GM12872 (cell line): ENCODE data around the gene FN1.

ENCODE experiments used
- TF ChIP-seq, protein P1 (sequence below): IDR thresholded peaks from 3 replicates; pipeline ENCODE4 v1.5.1; 2011; ENCODE audit warnings: low read depth, mild to moderate bottlenecking, low read length, moderate library complexity; ENCODE audit not compliant: insufficient read depth

Gene FN1

DNA sequence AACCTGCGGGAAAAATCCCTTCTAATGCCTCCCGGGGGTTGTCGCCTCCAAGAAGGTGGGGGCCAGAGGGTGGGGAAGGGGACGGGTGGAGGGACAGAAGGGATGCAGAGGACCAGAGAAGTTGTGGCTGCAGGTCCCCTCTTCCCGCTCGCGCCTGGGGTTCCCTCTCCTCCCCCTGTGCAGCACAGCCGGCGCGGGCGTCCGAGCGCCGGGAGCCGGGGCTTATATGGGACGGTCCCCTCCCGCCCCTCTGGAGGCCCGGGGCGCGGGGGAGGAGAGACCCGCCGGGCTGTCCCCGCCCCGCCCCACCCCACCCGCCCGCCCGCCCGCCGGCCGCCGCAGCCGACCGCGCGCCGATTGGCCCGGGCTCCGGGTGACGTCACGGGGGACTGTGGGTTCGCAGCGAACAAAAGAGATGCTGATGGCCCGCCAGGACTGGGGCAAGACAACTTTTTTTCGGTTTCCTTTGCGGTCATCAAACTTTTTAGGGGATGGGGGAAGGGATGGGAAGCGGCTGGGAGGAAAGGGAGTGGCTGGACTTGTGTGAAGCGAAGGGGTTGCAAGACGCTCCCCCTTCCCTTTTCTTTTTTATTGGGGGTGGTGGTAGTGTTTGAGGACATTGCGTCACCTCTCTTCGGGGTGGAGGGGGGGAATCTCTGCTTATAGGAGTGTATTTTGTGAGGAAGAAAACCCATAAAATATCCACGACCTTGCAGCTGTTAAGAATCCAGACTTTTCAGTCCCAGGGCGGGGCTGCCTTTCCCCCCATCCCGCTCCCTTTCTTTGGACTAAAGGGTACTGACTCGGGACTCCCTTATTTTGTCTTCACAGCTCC, at the start of gene FN1:
TSS of gene FN1 (minus strand) at position 199 of the 835 bp plus-strand sequence. CDS start 266 bp downstream, outside the sequence.
- TF ChIP-seq, protein P1, sequence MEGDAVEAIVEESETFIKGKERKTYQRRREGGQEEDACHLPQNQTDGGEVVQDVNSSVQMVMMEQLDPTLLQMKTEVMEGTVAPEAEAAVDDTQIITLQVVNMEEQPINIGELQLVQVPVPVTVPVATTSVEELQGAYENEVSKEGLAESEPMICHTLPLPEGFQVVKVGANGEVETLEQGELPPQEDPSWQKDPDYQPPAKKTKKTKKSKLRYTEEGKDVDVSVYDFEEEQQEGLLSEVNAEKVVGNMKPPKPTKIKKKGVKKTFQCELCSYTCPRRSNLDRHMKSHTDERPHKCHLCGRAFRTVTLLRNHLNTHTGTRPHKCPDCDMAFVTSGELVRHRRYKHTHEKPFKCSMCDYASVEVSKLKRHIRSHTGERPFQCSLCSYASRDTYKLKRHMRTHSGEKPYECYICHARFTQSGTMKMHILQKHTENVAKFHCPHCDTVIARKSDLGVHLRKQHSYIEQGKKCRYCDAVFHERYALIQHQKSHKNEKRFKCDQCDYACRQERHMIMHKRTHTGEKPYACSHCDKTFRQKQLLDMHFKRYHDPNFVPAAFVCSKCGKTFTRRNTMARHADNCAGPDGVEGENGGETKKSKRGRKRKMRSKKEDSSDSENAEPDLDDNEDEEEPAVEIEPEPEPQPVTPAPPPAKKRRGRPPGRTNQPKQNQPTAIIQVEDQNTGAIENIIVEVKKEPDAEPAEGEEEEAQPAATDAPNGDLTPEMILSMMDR = no peak

DNA sequence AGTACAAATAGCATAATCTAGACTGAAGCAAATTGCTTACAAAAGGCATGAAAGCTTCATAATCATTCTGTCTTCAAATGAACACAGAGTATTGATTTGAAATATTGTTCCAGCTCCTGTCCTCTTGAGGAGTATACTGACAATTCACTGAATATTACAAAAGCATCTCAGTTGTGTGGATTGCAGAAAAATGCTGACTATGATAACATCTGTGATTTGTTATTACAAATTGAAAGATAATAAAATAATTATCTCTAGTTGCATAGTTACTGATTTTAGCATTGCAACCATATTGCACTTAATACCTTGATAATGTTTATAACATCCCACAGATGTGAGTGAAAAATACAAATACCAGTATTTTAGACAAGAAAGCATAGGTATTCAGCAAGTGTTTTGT, 49.2 kb upstream of the FN1 start:
- TF ChIP-seq, protein P1 = no peak

DNA sequence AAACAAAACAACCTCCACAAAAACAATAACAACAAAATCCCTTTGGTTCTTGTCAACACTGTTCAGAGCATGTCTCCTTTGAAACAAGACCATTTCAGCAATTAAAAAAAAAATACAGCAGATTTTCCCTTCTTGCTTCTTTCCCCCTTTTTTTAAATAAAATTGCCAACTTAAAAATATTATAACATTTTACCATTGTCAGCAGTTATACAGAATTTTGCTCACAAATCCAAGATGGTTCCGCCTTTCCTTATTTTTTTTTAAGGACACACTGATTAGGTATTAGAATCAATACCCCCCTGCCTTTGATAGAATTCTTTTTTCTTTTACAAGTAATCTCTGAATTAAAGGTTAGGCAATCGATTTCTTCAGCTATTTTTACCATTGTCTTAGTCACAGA, 48.7 kb upstream of the FN1 start:
- TF ChIP-seq, protein P1 = no peak

DNA sequence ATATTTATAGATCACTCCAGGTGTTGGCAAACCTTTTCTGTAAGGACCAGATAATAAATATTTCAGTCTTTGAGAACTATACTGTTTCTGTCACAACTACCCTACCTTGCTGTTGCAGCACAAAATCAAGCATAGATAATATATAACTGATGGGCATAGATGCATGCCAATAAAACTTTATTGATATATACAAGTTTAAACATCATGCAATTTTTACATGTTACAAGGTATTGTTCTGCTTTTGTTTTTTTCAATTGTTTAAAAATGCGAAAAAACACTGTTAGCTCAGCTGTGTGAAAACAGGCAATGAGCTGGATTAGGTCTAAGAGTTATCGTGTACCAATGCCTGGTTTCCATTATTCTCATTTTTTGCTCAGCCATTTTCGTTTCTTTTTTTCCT, 47.6 kb upstream of the FN1 start:
- TF ChIP-seq, protein P1 = no peak

DNA sequence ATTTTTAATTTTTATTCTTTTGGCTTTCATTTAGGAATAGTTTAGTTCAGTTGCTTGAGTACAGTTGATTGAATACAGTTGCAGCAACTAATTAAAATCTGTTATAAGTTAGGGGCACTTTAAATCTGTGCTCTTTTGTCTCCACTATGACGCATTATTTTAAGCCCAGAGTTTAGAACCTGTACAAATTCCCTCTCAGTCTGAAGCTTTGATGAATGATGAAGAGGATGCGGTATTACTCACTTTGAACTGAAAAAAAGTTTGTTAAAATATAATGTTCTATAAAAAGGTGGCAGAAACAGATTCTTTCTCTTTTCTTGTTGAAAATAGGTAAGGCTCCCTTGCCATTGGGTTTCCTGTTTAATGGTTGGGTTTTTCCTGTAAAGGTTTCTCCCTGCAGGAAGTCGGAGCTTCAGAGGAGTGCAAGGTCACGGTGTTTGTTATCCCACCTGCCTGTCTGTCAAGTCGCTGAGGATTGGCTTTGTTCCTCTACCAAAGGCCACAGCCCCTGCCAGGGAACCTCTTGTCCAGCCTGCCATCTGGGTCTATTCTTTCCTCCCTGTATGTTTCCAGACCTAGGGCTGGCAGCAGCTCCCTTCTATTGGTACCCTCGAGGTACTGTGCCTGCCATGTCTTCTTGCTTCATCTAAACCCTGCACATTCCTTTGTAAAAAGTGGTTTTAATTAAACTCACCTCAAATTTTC, 43.8 kb upstream of the FN1 start:
- TF ChIP-seq, protein P1 = no peak

DNA sequence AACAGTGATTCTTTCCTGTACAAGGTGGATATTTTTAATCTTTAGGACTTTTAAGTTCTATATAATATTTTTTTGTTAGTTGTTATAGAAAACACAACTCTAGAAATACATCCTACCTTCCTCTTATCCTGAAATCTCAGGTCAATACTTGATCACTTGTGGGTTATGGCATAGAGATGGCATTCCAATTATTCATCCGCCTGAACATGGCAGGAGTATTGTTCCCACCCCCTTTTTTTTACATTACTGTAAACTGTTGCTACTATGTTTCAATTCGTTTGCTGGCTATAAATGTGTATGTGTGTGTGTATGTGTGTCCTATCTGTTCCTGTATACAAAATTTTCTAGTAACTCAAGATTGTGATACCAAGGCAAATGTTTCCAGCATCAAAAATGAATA, 43.3 kb upstream of the FN1 start:
- TF ChIP-seq, protein P1 = no peak

DNA sequence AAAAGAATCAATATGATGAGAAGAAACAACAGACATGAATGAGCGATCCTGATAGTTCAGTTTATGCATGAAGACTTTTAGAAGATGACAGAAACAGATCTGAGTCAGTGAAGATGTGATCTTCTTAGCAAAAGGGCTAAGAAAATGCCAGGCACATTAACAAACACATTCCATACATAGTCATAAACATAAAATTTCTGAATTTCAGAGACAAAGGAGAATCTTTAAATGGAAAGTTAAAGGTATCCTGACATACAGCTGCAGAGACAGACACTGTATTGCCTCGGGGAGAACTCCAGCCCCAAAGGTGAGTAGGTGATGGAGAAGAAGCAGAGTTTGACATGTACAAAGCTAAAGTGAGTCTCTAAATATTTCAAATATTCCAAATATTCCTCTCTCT, 40.6 kb upstream of the FN1 start:
- TF ChIP-seq, protein P1 = no peak
